ENCODE data around the gene NKAIN4. TPM values are rescaled to one million over a fixed set of nuclear protein-coding genes. Genes with fewer than 3 reads are reported as not detected.
A peak's percentile ranks its signal among the peaks of the same experiment; 100 is the strongest.

The NKAIN4 gene
- total RNA-seq, 1 experiment from 2014 or later: not detected

GRCh38 chr20:63228806-63229205, 25.5 kb downstream of the NKAIN4 start:
- H3K27ac ChIP-seq: no peak overlapping the region
- no peaks in the 10 kb centered on the region for H3K9me2 ChIP-seq (ENCODE audit: insufficient read depth)
- ChIA-PET POLR2A (ENCODE audit: unreplicated experiment) (no interaction called here), CTCF (no interaction called here)
- H2AFZ ChIP-seq: no peak overlapping the region
- H3K9me3 ChIP-seq (ENCODE audit: insufficient read depth, low read depth): no peaks in the 10 kb centered on the region
- H3K4me3 ChIP-seq: no peak overlapping the region
- H3K4me2 ChIP-seq: no peak overlapping the region
- no peak for DNase-seq
- no peaks in the 10 kb centered on the region for H3K36me3 ChIP-seq (ENCODE audit: low read depth)
- no peaks in the 10 kb centered on the region for H3K27me3 ChIP-seq (ENCODE audit: insufficient read depth, low read depth)
- H3F3A ChIP-seq (ENCODE audit: insufficient read depth, low read depth): peaks cover 43% of the 10 kb centered on the region
- no TSS peak for BruUV-seq (replicated peaks)
- intact Hi-C loops (cut with micrococcal nuclease; ENCODE audit: unreplicated experiment): no loop called here
- 0 out of 2 replicates have a peak, but pooled peaks cover 4% of the 10 kb centered on the region for H4K20me1 ChIP-seq (ENCODE audit: insufficient read depth)
- H3K4me1 ChIP-seq (replicated peaks; ENCODE audit: insufficient read depth): peaks cover 56% of the 10 kb centered on the region
- TF ChIP-seq CTCF (conservative IDR thresholded peaks at IDR 0.05): no peak
- no peak for TF ChIP-seq EZH2 (IDR thresholded peaks at IDR 0.05; ENCODE audit: low read depth)
- H3K79me2 ChIP-seq (ENCODE audit: low read depth): no peaks in the 10 kb centered on the region

- Histone ChIP-seq H3K9me2 (ENCODE audit: insufficient read depth) (no peaks in the 10 kb centered on the region), H4K20me1 (ENCODE audit: insufficient read depth) (0 out of 2 replicates have a peak, but pooled peaks cover 4% of the 10 kb centered on the region), H3K36me3 (ENCODE audit: low read depth) (no peaks in the 10 kb centered on the region), H3K9me3 (ENCODE audit: insufficient read depth, low read depth) (no peaks in the 10 kb centered on the region), H3K27ac (no peak overlapping the region), H3K4me2 (no peak overlapping the region), H3F3A (ENCODE audit: insufficient read depth, low read depth) (peaks cover 39% of the 10 kb centered on the region), H3K4me3 (no peak overlapping the region), H2AFZ (no peak overlapping the region), H3K79me2 (ENCODE audit: low read depth) (no peaks in the 10 kb centered on the region), H3K27me3 (ENCODE audit: insufficient read depth, low read depth) (no peaks in the 10 kb centered on the region), H3K4me1 (replicated peaks; ENCODE audit: insufficient read depth) (peaks cover 52% of the 10 kb centered on the region)
- no peak for DNase-seq
- ChIA-PET CTCF (interaction anchor here (0.7 kb wide), 1 partner anchor 212 kb away, joined by 4 read pairs; no protein-coding TSS in a partner anchor), POLR2A (ENCODE audit: unreplicated experiment) (interaction anchor here (0.7 kb wide), 1 partner anchor 307 kb away, joined by 23 read pairs; no protein-coding TSS in a partner anchor)
- no peak for TF ChIP-seq EZH2 (IDR thresholded peaks at IDR 0.05; ENCODE audit: low read depth)
- intact Hi-C loops (cut with micrococcal nuclease; ENCODE audit: unreplicated experiment): no loop called here
- BruUV-seq (replicated peaks): no TSS peak
Observed at GRCh38 chr20:63227260-63227659, 27.0 kb downstream of the NKAIN4 start.

- H3K4me3 ChIP-seq: no peak overlapping the region
- 0 out of 2 replicates have a peak, but pooled peaks cover under 1% of the 10 kb centered on the region for H3K27me3 ChIP-seq (ENCODE audit: insufficient read depth, low read depth)
- H3K9me3 ChIP-seq (ENCODE audit: insufficient read depth, low read depth): no peaks in the 10 kb centered on the region
- TF ChIP-seq EZH2 (IDR thresholded peaks at IDR 0.05; ENCODE audit: low read depth): no peak
- no TSS peak for BruUV-seq (replicated peaks)
- no peaks in the 10 kb centered on the region for H3K36me3 ChIP-seq (ENCODE audit: low read depth)
- H3K4me2 ChIP-seq: no peak overlapping the region
- peaks cover 35% of the 10 kb centered on the region for H3F3A ChIP-seq (ENCODE audit: insufficient read depth, low read depth)
- peaks cover 47% of the 10 kb centered on the region for H3K4me1 ChIP-seq (replicated peaks; ENCODE audit: insufficient read depth)
- 0 out of 2 replicates have a peak, but pooled peaks cover 4% of the 10 kb centered on the region for H4K20me1 ChIP-seq (ENCODE audit: insufficient read depth)
- ChIA-PET CTCF (interaction anchor here (0.7 kb wide), 1 partner anchor 12 kb away, joined by 3 read pairs; no protein-coding TSS in a partner anchor), POLR2A (ENCODE audit: unreplicated experiment) (interaction anchor here (0.6 kb wide), 2 partner anchors 20 to 47 kb away, joined by 3 to 16 read pairs; no protein-coding TSS in a partner anchor)
- no peak overlapping the region for H3K27ac ChIP-seq
- no peaks in the 10 kb centered on the region for H3K9me2 ChIP-seq (ENCODE audit: insufficient read depth)
- intact Hi-C loops (cut with micrococcal nuclease; ENCODE audit: unreplicated experiment): no loop called here
- H2AFZ ChIP-seq: no peak overlapping the region
- DNase-seq: no peak
- H3K79me2 ChIP-seq (ENCODE audit: low read depth): no peaks in the 10 kb centered on the region
Observed at GRCh38 chr20:63226042-63226943, 28.0 kb downstream of the NKAIN4 start.

- H4K20me1 ChIP-seq (ENCODE audit: insufficient read depth): 0 out of 2 replicates have a peak, but pooled peaks cover 4% of the 10 kb centered on the region
- no peak overlapping the region for H2AFZ ChIP-seq
- no TSS peak for BruUV-seq (replicated peaks)
- H3K4me1 ChIP-seq (replicated peaks; ENCODE audit: insufficient read depth): peaks cover 44% of the 10 kb centered on the region
- ChIA-PET CTCF (interaction anchor here (0.6 to 1.7 kb wide), 2 partner anchors 20 to 27 kb away, joined by 3 to 6 read pairs; no protein-coding TSS in a partner anchor), POLR2A (ENCODE audit: unreplicated experiment) (no interaction called here)
- H3K9me2 ChIP-seq (ENCODE audit: insufficient read depth): no peaks in the 10 kb centered on the region
- H3K36me3 ChIP-seq (ENCODE audit: low read depth): no peaks in the 10 kb centered on the region
- H3F3A ChIP-seq (ENCODE audit: insufficient read depth, low read depth): peaks cover 33% of the 10 kb centered on the region
- TF ChIP-seq EZH2 (IDR thresholded peaks at IDR 0.05; ENCODE audit: low read depth) (no peak), CTCF (conservative IDR thresholded peaks at IDR 0.05) (no peak)
- H3K27me3 ChIP-seq (ENCODE audit: insufficient read depth, low read depth): peaks cover 11% of the 10 kb centered on the region
- H3K4me2 ChIP-seq: peak overlapping the region; percentile 36
- intact Hi-C loops (cut with micrococcal nuclease; ENCODE audit: unreplicated experiment): no loop called here
- H3K4me3 ChIP-seq: no peak overlapping the region
- H3K9me3 ChIP-seq (ENCODE audit: insufficient read depth, low read depth): no peaks in the 10 kb centered on the region
- no peaks in the 10 kb centered on the region for H3K79me2 ChIP-seq (ENCODE audit: low read depth)
- DNase-seq: no peak
- H3K27ac ChIP-seq: no peak overlapping the region
Observed at GRCh38 chr20:63225082-63225454, 29.2 kb downstream of the NKAIN4 start.

Data from PC-9 (cell line).